Hematopoietic multipotent progenitor cell (in vitro differentiated cells): ENCODE measurements around the gene KICS2. TPM values are rescaled to one million over a fixed set of nuclear protein-coding genes. Genes with fewer than 3 reads are reported as not detected.
"Not testable (repeated sequence)": the region's sequence is repeated elsewhere in the genome, so short reads cannot be mapped to it uniquely, and the experiment has no call there.

Experiments used
- DNase-seq, 3 donors: peaks; one replicate each; pipeline ENCODE4 v3.0.0-alpha.2; 2011 to 2015; ENCODE audit warnings: low read depth in 2 of 3, low spot score in 2 of 3
- total RNA-seq: library from RNA; depleted of rRNA; stranded (reverse); fragments of >200 nt; gene quantifications from one replicate; pipeline ENCODE4 v1.2.3, GENCODE V29; 2012

The KICS2 gene
- total RNA-seq, 1 donor, result 24.8 TPM

- DNase-seq, result not testable (repeated sequence)
Observed at GRCh38 chr12:64217643-64218042, 4.5 kb downstream of the KICS2 start.

- no peak for DNase-seq
Observed at GRCh38 chr12:64216239-64216638, 5.9 kb downstream of the KICS2 start.

GRCh38 chr12:64212119-64212746 is 9.9 kb downstream of the KICS2 start:
- DNase-seq, result no peak

- no peak for DNase-seq
Observed at GRCh38 chr12:64207453-64207852, 14.6 kb downstream of the KICS2 start.

GRCh38 chr12:64205542-64205941 is 16.6 kb downstream of the KICS2 start:
- DNase-seq, result no peak

GRCh38 chr12:64203775-64204174 is 18.3 kb downstream of the KICS2 start:
- no peak for DNase-seq

- DNase-seq, result no peak
Observed at GRCh38 chr12:64203036-64203435, 19.1 kb downstream of the KICS2 start.

- DNase-seq, result not testable (repeated sequence)
Observed at GRCh38 chr12:64195841-64196240, 26.3 kb downstream of the KICS2 start.

- DNase-seq, result no peak
Observed at GRCh38 chr12:64194333-64195149, 27.6 kb downstream of the KICS2 start.

- DNase-seq, result no peak
Observed at GRCh38 chr12:64193931-64194330, 28.2 kb downstream of the KICS2 start.

GRCh38 chr12:64192644-64193444 is 29.3 kb downstream of the KICS2 start:
- no peak for DNase-seq

GRCh38 chr12:64190140-64190539 is 32.0 kb downstream of the KICS2 start:
- DNase-seq, result no peak

- no peak for DNase-seq
Observed at GRCh38 chr12:64189530-64189929, 32.6 kb downstream of the KICS2 start.

GRCh38 chr12:64187794-64188193 is 34.3 kb downstream of the KICS2 start:
- no peak for DNase-seq

- DNase-seq, result no peak
Observed at GRCh38 chr12:64187370-64187769, 34.7 kb downstream of the KICS2 start.

GRCh38 chr12:64186789-64187188 is 35.3 kb downstream of the KICS2 start:
- DNase-seq, result no peak

GRCh38 chr12:64184216-64184615 is 37.9 kb downstream of the KICS2 start:
- DNase-seq, result no peak

- DNase-seq, result peak in 1 of 3 donors; percentile 8
Observed at GRCh38 chr12:64181430-64182291, 40.4 kb downstream of the KICS2 start.

- no peak for DNase-seq
Observed at GRCh38 chr12:64180951-64181350, 41.1 kb downstream of the KICS2 start.

- no peak for DNase-seq
Observed at GRCh38 chr12:64178122-64178521, 44.0 kb downstream of the KICS2 start.
